Activated CD4-positive, alpha-beta T cell treated with anti-CD3 and anti-CD28 coated beads, Interleukin-2, amount 50 U/mL, for 48 hours (primary cell): ENCODE data around the gene SEMA5B.

Source experiments
- DNase-seq, 2 experiments: peaks; one replicate each; pipeline ENCODE4 v3.0.0-alpha.2; 2020

Gene SEMA5B

DNA sequence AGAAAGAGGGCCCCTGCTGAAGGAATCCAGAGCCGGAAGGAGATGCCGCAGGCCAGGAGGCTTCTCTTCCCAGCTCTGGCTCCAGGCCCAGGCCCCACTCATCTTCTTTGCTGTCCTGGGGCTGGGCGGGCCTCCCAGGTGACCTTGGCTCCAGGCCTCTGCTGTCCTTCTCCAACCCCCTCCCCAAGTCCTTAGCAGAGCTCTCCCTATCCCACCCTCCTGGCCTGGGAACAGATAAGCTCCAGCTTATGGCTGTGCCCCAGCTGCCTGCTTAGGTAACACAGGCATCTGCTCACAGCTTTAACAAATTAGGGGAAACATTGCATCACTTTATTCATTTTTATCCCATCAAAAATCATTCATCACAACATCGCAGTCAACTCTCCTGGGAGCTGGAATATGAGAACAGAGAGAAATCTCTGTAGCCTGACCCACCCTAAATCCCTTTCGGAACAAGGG lies 86.9 kb downstream of the SEMA5B start:
- DNase-seq: no peak

DNA sequence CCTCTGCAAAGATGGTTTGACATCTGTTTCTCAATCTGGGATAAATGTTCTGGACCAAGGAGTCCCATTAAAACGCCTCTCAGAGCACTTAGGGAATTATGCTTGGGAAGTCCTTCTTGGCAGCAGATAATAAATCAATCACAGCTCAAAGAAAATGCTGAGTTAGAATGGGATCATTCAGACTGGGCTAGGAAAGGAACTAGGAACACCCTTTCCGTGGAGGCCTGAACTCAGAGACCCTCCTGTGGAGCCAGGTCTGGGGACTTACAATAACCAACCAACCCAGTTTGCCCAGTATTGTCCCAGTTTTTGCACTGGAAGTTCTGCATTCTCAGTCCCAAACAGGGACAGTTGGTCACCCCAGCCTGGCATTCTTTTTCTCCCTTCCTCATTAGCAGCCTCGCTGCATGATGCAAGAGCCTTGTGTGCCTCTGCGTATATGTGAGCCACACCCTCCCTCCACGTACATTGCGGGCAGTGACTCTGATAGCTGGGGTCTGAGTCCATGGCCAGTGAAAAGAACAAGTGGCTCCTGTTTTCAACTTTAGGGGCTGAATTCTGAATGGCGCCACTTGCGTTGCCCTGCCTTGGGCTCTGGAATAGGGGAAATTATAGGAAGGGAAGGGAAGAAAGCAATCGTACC lies 88.7 kb downstream of the SEMA5B start:
- no peak for DNase-seq

DNA sequence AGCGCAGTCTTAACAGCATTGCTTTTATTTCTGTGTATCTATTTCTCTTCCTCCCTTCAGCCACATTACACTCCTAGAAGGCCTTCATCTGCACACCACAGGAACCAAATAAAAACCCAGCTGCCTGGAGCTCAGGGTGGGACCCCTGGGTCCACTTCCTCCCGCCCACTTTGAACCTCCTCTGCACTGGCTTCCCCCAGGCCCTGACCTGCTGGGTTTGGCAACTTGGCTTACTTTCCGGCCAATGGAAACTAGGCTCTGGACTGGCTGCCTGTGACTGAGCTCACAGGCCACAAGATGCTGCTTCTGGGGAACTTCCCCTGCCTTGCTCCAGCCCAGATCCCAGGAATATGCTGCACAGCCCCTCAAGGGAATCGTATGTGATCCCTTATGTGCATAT lies 89.8 kb downstream of the SEMA5B start:
- no peak for DNase-seq

DNA sequence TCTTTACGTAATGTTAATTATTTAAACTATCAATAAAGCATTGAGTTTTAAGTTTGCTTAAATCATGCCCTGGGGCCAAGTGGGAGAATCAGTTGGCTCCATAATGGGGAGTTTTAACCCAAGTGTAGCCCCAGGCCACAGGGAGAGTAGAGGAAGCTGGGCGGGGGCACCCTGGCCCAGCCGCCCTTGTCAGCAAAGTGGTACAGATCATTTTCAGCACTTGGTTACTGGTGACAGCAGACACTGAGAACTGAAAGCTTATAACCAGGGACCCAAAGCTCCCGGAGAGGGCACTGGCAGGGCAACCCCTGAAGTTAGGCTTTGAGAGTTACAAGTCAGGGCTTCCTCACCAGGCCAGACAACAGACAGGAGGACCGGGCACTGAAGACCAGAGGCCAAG lies 90.6 kb downstream of the SEMA5B start:
- DNase-seq: no peak

DNA sequence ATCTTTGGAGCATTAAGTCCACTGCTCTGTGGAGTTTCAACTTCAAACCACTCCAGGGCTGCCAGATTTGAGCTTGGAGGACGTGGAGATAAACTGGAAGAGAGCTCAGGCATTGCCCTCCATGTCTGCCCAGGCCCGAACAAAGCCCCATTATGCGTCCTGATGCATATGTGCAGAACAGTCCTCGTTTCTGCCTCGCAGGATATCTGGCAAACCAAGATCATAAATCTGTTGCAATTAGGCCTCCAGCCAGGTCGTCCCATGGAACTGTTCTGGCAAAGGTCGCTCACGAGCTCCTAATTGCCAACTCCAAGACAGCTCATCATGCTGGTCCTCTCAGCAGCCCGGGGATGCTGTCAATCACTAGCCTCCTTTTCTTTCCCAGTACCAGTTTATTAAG lies 91.2 kb downstream of the SEMA5B start:
- DNase-seq: no peak

DNA sequence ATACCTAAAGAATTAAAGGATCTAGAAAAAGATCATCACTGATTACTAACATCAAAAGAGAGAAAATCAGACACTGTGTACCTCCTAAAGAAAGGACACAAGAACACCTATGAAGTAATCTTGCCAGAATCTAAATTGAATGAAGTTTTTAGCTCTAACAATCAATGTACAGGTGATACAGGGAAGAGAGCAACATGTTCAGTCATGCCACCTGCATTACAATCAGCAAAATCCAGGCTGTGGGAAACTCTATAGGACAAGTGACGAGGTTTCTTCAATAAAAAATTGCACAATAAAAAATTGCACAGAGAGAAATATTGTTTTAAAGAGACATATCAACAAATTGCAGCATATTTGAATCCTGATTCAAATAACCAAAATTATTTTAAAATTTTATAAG lies 93.3 kb downstream of the SEMA5B start:
- no peak for DNase-seq

DNA sequence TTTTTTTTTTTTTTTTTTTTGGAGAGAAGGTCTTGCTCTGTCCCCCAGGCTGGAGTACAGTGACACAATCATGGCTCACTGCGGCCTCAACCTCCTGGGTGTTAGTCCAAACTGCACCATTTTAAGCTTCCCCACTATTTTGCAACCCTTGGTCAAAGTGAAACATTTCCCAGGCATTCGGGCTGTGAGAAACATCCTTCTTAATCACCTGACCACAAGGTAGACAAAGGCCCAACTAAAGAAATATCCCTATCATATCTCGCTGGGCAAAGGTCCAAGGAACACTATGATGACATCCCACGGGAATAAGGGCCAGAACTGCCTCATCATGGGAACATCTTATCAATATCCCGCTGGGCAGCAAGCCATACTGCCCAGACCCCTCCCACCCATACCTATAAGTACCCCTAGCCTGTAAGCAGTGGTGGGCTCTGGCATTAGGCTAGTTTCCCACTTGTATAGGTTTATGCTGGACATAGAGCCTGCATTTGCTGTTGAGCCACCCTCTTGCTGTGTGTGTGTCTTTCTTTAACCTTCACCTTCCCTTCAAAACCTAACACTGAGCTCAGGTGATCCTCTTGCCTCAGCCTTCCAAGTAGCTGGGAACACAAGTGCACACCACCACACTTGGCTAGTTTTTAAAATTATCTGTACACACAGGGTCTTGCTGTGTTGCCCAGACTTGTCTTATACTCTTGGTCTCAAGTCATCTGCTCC lies 95.2 kb downstream of the SEMA5B start:
- DNase-seq: no peak

DNA sequence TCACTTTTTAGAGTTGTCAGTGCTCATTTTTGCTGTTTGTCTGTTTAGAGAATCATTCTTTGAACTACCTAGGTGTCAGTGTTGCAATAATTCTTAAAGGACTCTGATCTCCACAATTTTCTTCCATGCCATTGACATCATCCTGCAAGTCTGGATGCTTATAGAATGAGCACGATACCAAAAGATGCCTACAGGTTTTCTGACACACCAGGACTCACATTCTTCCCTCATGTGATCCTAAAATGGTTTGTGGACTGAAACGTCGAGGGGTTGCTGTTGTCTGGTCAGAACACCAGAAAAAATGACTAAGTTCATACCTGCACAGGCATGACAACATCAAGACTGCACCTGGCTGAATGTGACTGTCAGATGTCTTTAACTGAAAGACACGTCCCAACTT lies 95.9 kb downstream of the SEMA5B start:
- DNase-seq: no peak

DNA sequence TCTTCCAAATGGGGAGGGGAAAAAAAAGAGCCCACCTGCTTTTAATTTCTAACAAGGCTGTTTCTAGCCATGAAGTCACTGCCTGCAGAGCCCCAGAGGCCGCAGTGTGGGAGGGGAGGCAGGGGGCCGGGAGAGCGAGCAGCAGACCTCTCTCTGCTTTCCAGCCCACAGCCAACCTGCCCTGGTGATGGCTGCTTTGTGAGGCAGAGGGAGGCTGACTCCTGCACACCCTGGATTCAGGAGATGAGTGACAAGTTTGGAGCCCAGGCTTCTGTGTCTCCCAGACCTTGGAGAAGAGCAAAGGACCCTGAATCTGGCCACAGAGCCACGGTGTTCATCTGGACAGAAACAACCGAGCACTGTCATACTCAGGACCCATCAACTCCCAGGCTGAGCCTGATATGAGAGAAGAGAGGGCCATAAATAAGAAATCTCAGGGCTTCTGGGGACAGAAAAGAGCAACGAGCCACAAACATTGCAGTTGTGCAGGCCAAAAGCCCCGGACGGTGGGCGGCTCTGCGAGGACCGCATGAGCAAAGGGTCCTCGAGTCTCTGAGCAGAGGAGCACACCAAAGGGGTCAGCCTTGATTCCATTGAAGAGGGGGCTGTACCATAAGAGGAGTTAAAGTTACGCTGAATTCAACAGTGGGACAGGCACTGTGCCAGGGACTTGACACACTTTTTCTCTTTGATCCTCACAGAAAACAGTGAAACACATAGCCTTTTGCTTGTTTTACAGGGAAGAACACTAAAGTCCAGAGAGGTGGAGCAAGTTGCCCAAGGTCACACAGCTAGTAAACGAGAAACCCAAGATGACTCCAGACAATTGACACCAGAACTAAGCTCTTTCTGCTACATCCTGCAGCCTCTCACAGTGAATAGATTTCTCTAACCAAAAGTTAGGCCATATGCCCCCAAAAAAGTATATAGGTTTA lies 97.2 kb downstream of the SEMA5B start:
- DNase-seq: no peak

DNA sequence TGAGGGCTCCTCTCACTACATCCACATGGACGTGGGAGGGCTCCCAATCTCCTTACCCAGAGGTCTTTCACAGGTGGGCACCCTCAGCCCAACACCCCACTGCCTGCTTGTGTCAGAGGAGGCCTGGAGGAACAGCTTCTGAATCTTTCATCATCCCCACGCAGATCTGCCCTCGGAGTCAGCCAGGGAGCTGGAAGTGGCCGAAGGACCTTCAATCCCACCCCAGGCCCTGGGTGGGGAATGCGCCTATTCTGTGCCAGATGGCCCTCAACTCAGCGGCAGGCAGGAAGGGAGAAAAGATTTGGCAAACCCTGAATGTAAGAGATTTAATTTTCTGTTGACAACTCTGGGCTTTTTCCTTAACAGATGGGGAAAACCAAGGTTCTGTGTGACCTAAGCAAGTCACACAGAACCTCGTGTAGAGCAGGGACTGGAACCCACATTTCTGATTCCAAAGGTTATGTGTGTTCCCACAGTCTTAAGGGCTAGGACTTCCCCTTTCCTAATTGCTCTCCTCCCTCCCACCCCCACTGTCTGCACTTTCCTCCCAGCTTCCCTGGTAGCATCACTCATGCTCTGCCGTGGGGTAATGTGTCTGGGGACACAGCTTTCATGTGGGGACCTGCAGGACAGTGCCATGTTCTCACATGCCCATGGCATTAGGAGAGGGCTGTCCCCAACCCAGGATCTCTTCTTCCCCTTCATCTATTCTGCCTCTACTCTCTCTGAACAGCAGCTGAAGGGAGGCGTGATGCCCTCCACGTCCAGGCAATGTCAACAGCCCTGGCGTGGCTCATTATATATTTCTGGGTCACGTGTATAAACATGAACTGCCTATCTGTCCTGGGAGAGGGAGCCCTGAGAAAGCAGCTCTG lies 98.1 kb downstream of the SEMA5B start:
- no peak for DNase-seq

DNA sequence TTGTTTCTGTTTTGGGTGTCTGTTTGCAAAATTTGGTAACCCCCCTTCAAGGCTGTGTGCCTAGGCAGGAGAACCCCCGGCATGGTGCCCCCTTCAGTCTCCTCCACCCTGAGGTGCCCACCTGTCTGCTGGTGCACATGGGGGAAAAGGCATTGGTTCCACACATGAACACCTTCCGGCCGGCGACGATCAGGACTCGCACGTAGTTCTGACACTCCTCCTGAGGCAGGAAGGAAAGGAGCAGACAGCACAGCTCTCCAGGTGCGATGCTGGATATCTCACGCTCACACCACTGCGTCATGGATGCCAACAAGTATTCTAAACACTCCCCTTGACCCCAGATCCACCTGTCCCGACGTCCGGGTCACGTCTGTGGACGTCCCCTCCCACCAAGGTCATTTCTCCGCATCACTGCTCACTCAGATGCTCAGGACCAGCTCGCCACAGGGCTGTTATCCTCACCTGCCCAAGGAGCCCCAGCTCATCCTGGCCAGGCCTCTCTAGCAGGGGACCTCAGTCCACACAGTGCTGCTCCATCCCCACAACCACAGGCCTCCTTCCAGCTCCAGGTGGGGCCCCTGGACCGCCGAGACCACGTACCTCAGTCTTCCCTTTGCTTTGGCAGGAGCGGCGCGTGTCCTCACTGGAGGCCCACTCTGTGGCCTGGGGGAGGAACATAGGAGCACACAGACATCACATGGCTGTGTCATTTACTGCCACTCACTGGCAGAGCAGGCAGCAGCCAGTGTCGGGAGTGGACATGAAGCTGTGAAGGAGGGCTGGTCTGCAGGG lies 99.0 kb downstream of the SEMA5B start:
- no peak for DNase-seq

DNA sequence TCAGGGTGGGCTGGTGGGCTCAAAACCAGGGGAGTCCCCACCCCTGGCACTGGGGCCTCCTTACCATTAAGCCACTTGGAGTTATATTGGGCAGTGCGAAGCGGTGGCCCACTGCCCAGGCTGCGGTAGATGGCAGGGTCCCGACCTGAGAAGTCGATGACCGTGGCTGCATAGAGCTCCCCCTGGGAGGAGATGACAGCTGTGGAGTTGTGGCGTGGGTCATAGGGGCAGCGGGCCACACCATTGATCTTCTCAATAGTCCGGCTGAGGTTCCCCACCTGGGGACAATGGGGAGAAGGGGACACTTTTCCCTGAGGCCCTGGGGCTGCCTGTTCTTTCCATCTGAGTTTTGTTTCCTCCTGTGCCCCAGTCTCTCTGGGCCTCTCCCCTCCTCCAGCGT lies 99.8 kb downstream of the SEMA5B start:
- DNase-seq: no peak

DNA sequence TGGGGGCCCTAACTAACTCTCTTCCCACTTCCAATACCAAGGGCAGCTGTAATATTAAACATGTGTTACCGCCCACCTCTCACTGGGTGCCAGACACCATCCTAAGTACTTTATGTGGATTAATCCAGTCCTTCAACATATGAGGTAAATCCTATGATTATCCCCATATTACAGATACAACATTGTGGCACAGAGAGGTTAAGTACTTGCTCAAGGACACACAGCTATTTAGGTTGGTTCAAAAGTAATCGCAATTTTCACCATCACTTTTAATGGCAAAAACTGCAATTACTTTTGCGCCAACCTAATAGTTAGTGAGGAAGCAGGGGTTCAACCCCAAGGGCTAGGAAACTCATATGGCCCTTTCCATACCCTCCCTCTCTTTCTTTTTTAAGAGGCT lies 100.8 kb downstream of the SEMA5B start:
- DNase-seq: no peak

DNA sequence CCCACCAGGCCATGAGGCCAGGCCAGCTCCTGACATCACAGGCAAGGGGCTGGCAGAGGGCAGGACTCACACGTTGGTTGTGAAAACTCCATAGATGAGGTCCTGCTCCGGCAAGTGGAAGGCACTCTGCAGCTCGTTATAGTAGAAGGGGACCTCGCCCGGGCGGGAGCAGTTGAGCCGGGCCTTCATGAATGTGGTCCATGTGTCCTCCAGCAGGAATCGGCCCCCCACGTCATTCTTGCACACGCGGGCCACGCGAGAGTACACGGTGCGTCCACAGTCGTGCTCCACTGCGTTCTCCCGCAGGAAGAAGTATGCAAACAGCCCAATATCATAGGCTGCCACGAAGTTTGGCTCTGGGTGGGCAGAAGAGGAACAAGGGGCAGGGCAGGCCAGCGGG lies 101.2 kb downstream of the SEMA5B start:
- no peak for DNase-seq

DNA sequence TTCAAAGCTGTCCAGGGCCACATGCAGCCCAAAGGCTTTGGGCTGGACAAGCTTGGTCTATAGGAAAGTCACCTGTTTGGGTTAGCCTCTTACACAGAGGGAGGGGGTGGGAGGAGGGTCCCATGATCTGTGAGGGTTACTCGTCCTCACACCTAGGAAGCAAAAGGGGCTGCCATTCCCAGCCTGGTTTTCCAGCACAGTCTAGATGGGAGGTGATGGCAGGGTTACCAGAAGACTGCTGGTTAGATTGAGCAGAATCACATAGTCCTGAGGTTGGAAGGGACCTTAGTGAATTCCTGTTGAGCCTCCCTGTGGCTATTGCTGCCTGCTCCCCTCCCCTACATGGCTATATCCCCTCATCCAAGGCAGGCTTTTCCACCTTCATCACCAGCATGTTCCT lies 101.8 kb downstream of the SEMA5B start:
- DNase-seq: no peak

DNA sequence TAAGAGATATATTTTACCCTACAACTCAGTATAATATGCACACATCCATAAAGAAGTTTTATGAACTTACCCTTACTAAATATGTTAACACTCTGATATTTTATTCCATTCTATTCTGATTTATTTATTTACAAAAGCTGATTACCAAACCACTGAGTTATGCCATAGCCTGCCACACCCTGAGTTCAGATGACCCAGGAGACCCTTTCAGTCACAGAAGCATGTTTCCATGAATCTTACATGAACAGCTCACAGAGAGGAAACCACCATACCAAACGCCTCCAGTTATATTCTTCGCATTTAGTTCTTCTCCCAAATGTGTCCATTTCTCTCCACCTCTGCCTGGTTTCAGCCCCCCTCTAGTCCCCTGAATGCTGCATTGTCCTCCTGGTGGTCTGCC lies 103.5 kb downstream of the SEMA5B start:
- DNase-seq: no peak

DNA sequence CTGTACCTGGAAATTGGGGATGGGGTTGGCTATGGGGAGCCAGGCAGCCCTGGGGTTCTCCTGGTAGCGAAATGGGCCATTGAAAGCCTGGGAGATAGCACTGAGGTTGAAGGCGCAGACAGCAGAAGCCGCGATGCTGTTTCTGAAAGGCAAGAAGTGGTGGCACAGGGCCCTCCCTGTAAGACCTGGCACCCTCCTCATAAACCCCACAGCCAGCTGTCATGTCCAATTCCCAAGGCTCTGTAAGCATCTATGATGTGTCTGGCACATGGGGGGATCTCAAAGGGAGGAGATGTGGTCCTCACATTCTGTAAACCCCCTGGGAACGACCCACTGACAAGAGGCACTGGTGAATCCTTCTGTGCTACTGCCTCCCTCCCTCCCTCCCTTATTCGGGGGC lies 104.0 kb downstream of the SEMA5B start:
- no peak for DNase-seq

DNA sequence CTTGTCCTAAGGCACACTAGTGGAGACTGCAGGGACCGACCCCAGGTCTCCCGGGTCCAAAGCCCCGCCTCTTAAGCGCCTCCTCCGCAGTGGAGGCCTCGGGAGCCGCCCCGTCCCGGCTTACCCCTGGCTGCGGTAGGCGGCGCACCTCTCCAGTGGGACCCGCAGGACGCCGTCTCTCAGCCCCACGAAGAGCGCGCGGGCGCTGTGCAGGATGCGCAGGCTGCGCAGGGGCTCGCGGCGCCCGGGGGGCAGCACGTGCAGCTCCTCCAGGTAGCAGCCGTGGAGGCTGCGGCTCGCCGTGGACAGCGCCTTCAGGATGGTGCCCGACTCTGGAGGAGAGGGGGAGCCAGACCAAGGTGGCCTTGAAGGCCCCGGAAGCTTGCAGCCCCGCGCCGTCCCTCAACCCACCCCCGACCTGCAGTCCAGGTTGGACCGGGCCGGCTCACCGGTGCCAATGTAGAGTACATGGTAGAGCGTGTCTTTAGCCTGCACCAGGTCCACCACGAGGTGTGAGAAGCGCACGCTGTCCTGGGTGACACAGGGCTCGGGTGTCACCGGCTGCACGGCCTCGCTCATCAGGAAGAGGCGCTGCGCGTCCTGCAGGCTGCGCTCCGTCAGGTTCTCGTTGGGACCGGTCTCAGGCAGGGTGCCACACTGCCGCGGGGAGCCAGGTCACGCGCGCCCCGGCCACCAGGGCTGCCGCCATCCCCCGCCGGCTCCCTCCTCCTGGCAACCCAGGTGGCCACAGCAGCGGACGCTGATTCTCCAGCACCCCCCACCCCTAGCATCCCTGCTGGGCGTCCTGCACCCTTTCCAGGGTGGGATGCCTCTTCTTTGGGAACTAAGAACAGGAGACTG lies 105.5 kb downstream of the SEMA5B start:
- DNase-seq: peak; percentile 28 to 48

DNA sequence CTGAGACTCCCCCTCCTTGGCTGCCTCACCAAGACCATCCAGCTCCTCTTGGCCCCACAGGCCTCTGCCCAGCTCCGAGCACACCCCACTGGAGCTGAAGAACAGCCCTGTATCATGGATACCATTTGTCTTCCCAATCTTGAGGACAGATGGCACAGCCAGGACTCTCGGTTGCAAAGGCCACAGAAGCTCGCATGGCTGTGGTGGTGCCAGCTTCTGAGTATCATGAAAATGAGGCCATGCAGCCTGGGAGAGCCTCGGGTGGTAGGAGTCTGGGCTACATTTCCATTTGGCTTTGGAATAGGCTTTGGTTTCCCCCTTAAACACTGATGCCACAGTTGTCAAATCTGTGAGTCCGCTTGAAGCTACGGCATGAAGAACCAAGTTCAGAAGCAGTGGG lies 106.6 kb downstream of the SEMA5B start:
- DNase-seq: no peak

DNA sequence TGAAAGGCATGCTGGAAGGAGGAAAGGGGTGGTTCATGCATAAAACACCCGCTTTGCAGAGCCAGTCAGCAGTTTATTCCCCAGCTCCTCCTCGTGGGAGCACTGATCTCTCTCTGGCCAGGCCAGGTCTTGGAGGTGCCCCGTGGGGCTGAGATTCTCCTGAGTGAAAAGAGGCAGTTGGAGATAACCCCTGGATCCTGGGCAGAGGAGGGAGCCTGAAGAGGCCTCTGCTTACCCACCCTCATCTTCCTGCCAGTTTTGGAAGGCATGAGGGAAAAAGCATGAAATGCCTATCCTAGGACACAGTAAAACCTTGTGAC lies 108.3 kb downstream of the SEMA5B start:
- no peak for DNase-seq
